OCI-M2 (cell line): Measurements from ENCODE around the gene PNN.
"Not testable (repeated sequence)": the region's sequence is repeated elsewhere in the genome, so short reads cannot be mapped to it uniquely, and the experiment has no call there.

ENCODE experiments used
- DNase-seq: peaks from one replicate; lab custom pipeline; 2025; ENCODE audit not compliant: unreplicated experiment; lab: John Stamatoyannopoulos, UW

PNN gene

DNA sequence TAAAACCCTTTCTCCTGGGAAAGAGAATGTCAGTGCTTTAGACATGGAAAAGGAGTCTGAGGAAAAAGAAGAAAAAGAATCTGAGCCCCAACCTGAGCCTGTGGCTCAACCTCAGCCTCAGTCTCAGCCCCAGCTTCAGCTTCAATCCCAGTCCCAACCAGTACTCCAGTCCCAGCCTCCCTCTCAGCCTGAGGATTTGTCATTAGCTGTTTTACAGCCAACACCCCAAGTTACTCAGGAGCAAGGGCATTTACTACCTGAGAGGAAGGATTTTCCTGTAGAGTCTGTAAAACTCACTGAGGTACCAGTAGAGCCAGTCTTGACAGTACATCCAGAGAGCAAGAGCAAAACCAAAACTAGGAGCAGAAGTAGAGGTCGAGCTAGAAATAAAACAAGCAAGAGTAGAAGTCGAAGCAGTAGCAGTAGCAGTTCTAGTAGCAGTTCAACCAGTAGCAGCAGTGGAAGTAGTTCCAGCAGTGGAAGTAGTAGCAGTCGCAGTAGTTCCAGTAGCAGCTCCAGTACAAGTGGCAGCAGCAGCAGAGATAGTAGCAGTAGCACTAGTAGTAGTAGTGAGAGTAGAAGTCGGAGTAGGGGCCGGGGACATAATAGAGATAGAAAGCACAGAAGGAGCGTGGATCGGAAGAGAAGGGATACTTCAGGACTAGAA, 6.1 kb downstream of the PNN start:
- no peak for DNase-seq

GRCh38 chr14:39181693-39182047, 6.6 kb downstream of the PNN start:
- no peak for DNase-seq

- no peak for DNase-seq
Measured at GRCh38 chr14:39182770-39183684, 8.0 kb downstream of the PNN start.

GRCh38 chr14:39183685-39184003, 8.6 kb downstream of the PNN start:
- not testable (repeated sequence) for DNase-seq

DNA sequence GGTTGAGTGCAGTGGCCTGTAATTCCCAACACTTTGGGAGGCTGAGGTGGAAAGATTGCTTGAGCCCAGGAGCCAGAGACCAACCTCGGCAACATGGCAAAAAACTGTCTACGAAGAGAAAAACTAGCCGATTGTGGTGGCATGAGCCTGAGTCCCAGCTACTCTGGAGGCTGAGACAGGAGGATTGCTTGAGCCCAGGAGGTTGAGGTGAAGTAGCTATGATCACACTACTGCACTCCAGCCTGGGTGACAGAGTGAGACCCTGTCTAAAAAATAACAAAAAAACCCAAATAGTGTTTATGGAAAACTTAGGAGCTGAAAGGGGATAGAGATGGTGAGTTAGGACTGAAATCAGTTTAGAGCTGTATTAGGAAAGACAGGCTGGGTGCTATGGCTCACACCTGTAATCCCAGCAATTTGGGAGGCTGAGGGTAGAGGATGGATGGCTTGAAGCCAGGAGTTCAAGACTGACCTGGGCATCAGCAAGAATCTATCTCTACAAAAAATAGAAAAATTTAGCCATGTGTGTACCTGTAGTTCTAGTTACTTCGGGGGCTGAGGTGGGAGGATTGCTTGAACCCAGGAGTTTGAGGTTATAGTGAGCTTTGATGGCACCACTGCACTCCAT, 9.7 kb downstream of the PNN start:
- DNase-seq = no peak

- DNase-seq = no peak
Measured at GRCh38 chr14:39185256-39186049, 10.4 kb downstream of the PNN start.

- DNase-seq = no peak
Measured at GRCh38 chr14:39186941-39187525, 12.0 kb downstream of the PNN start.

- DNase-seq = no peak
Measured at GRCh38 chr14:39203659-39204606, 28.9 kb downstream of the PNN start.

GRCh38 chr14:39207430-39207829, 32.4 kb downstream of the PNN start:
- DNase-seq = not testable (repeated sequence)

DNA sequence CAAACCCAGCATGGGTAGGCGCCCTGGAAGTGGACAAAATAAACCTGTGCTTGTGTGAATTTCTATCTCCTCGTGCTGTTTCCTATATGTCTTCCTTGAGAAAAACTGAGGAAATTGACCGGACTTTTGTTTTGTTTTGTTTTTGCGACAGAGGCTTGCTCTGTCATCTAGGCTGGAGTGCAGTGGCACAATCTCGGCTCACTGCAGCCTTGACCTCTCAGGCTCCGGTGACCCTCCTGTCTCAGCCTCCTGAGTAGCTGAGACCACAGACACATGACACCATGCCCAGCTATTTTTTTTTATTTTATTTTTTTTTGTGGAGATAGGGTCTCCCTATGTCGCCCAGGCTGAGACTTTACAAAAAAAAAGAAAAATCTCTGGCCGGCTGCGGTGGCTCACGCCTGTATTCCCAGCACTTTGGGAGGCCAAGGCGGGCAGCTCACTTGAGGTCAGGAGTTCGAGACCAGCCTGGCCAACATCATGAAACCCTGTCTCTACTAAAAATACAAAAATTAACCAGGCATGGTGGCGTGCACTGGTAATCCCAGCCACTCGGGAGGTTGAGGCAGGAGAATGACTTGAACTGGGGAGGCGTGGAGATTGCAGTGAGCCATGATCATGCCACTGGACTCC, 36.2 kb downstream of the PNN start:
- DNase-seq = no peak

GRCh38 chr14:39212034-39212433, 37.0 kb downstream of the PNN start:
- DNase-seq = no peak

GRCh38 chr14:39212693-39213092, 37.6 kb downstream of the PNN start:
- no peak for DNase-seq

GRCh38 chr14:39217214-39217879, 42.3 kb downstream of the PNN start:
- no peak for DNase-seq

GRCh38 chr14:39218171-39218769, 43.2 kb downstream of the PNN start:
- DNase-seq = no peak

DNA sequence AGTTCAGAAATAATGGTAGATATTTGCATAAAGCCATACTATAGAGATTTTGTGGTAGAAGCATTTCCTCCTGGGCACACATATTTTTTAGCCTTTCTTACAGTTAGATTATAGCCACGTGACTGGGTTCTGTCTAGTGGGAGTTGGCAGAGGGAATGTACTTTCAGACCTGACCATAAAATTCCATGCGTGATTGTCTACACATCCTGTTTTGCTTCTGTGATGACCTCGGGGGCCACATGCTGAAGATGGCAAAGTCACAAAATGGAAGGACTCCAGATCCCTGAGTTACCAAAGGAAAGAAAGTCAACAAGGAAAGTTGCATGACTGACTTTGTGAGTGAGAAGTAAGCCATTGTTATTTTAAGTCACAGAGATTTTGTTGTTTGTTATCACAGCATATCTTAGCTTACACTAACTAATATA, 44.0 kb downstream of the PNN start:
- DNase-seq = no peak

- not testable (repeated sequence) for DNase-seq
Measured at GRCh38 chr14:39220473-39220872, 45.4 kb downstream of the PNN start.

GRCh38 chr14:39228044-39228443, 53.0 kb downstream of the PNN start:
- DNase-seq = no peak

DNA sequence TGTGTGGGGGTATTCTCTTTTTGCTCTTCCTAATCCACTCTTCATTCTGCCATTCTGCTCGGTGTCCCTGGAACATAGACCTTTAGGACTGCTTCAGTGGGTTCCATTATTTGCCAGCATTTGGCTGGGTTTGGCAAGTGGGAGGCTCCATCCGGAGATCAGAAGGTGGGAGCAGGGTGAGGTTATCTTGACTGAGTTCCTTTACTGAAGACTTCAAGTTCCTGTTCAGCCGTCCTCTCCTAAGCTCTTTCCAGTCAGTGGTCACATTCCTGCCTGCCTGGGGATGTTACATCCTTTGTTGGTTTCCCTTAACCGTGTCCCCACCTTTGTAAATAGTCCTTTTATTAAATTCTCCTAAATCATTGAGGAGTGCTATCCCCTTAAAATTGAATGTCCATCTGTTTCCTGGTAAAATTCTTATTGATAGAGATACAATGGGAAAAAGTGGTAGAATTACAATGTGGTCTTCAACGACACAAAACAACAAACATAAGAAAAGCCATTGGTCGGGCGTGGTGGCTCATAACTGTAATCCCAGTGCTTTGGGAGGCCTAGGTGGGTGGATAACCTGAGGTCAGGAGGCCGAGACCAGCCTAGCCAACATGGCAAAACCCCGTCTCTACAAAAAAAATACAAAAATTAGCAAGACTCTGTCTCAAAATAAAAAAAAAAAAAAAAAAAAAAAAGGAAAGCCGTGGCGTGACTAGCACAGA, 53.6 kb downstream of the PNN start:
- DNase-seq = no peak
